Hepatocyte (in vitro differentiated cells): ENCODE results near the gene CACNA1B. TPM values are rescaled to one million over a fixed set of nuclear protein-coding genes. Genes with fewer than 3 reads are reported as not detected.

Source experiments
- DNase-seq: peaks from one replicate; pipeline ENCODE4 v3.0.0-alpha.2; 2016; ENCODE audit warnings: low spot score
- H2AFZ ChIP-seq: fragments of 200-600 bp; sonication (generic); 2 replicates; pipeline ENCODE4 v1.6.0; 2016; ENCODE audit warnings: antibody characterized with exemption, mild to moderate bottlenecking
- H3K27ac ChIP-seq: fragments of 200-600 bp; sonication (generic); 2 replicates; pipeline ENCODE4 v1.5.1; 2016; ENCODE audit warnings: mild to moderate bottlenecking
- H3K27me3 ChIP-seq: fragments of 200-600 bp; sonication (generic); 2 replicates; pipeline ENCODE4 v1.6.1; 2016
- H3K36me3 ChIP-seq: fragments of 200-600 bp; sonication (generic); replicated peaks from 2 replicates; pipeline ENCODE4 v1.5.1; 2016; ENCODE audit warnings: low read depth; ENCODE audit not compliant: insufficient read depth
- H3K4me1 ChIP-seq: fragments of 200-600 bp; sonication (generic); 2 replicates; pipeline ENCODE4 v1.5.1; 2016; ENCODE audit warnings: mild to moderate bottlenecking, moderate library complexity; ENCODE audit not compliant: insufficient read depth
- H3K4me2 ChIP-seq: fragments of 200-600 bp; sonication (generic); 2 replicates; pipeline ENCODE4 v1.6.0; 2016
- H3K4me3 ChIP-seq: fragments of 200-600 bp; sonication (generic); 2 replicates; pipeline ENCODE4 v1.5.1; 2016; ENCODE audit warnings: mild to moderate bottlenecking
- H3K79me2 ChIP-seq: fragments of 200-600 bp; sonication (generic); 2 replicates; pipeline ENCODE4 v1.6.0; 2017; ENCODE audit warnings: mild to moderate bottlenecking
- H3K9me2 ChIP-seq: fragments of 200-600 bp; sonication (generic); replicated peaks from 2 replicates; pipeline ENCODE4 v1.6.0; 2017; ENCODE audit warnings: mild to moderate bottlenecking; ENCODE audit not compliant: insufficient read depth
- H3K9me3 ChIP-seq: fragments of 200-600 bp; sonication (generic); 2 replicates; pipeline ENCODE4 v1.5.1; 2016; ENCODE audit warnings: low read depth, mild to moderate bottlenecking
- H4K20me1 ChIP-seq: fragments of 200-600 bp; sonication (generic); 2 replicates; pipeline ENCODE4 v1.6.0; 2016; ENCODE audit warnings: mild to moderate bottlenecking; ENCODE audit not compliant: insufficient read depth, poor library complexity, severe bottlenecking
- EZH2 ChIP-seq: fragments of 200-600 bp; sonication (generic); IDR thresholded peaks from 2 replicates; pipeline ENCODE4 v1.6.1; 2016; ENCODE audit warnings: antibody characterized with exemption, mild to moderate bottlenecking, borderline replicate concordance
- EZH2phosphoT487 ChIP-seq: fragments of 200-600 bp; sonication (generic); IDR thresholded peaks from one replicate; pipeline ENCODE4 v1.6.1; 2018; ENCODE audit warnings: antibody characterized with exemption, mild to moderate bottlenecking, low read depth, moderate library complexity; ENCODE audit not compliant: unreplicated experiment, severe bottlenecking
- WGBS: methylation state at CpG from one replicate; pipeline ENCODE4 v1.1.6; 2016; ENCODE audit warnings: low lambda C conversion rate; ENCODE audit errors: missing lambda C conversion rate; 5-methylcytosine and 5-hydroxymethylcytosine counted together
- polyA plus RNA-seq: library from polyadenylated mRNA; unstranded; fragments of >200 nt; fragmentation: Nextera tagmentation; extraction: Ambion mirVana; gene quantifications from 2 replicates; pipeline ENCODE4 v1.2.1, GENCODE V29; 2016
- total RNA-seq: library from RNA; depleted of rRNA; stranded (reverse); fragments of >200 nt; gene quantifications from 2 replicates; pipeline ENCODE4 v1.2.3, GENCODE V29; 2014
- TF ChIP-seq, protein P1 (sequence below): fragments of 200-600 bp; sonication (generic); IDR thresholded peaks from 2 replicates; pipeline ENCODE4 v1.5.1; 2016; ENCODE audit warnings: antibody characterized with exemption, mild to moderate bottlenecking; ENCODE audit not compliant: poor library complexity

Gene CACNA1B
- total and polyA plus RNA-seq, 2 experiments from 2014 or later, result 0.30 to 0.39 TPM

DNA sequence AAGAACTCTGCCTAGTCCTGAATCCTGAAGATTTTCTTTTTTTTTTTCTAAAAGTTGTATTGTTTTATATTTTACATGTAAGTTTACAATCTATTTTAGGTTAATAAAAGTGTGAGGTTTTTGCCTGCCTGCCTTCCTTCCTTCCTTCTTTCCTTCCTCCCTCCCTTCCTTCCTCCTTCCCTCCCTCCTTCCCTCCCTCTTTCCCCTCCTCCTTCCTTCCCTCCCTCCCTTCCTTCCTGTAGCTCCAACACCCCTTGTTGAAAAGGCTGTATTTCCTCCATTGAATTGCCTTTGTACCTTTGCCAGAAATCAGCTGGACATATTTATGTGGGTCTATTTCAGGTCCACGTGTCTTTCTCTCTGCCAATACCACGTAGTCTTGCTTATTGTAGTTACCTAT, 46.6 kb downstream of the CACNA1B start:
- no peak overlapping the region for H3K27ac ChIP-seq
- H3K9me2 ChIP-seq, result no peaks in the 10 kb centered on the region
- no peak overlapping the region for H3K4me2 ChIP-seq
- DNase-seq, result no peak
- no peaks in the 10 kb centered on the region for H4K20me1 ChIP-seq
- H3K4me1 ChIP-seq, result no peaks in the 10 kb centered on the region
- no peaks in the 10 kb centered on the region for H3K27me3 ChIP-seq
- no peak overlapping the region for H3K4me3 ChIP-seq
- H3K9me3 ChIP-seq, result no peaks in the 10 kb centered on the region
- H3K79me2 ChIP-seq, result no peaks in the 10 kb centered on the region
- no peak overlapping the region for H2AFZ ChIP-seq
- TF ChIP-seq, protein P1, sequence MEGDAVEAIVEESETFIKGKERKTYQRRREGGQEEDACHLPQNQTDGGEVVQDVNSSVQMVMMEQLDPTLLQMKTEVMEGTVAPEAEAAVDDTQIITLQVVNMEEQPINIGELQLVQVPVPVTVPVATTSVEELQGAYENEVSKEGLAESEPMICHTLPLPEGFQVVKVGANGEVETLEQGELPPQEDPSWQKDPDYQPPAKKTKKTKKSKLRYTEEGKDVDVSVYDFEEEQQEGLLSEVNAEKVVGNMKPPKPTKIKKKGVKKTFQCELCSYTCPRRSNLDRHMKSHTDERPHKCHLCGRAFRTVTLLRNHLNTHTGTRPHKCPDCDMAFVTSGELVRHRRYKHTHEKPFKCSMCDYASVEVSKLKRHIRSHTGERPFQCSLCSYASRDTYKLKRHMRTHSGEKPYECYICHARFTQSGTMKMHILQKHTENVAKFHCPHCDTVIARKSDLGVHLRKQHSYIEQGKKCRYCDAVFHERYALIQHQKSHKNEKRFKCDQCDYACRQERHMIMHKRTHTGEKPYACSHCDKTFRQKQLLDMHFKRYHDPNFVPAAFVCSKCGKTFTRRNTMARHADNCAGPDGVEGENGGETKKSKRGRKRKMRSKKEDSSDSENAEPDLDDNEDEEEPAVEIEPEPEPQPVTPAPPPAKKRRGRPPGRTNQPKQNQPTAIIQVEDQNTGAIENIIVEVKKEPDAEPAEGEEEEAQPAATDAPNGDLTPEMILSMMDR, result no peak
- TF ChIP-seq EZH2 (no peak), EZH2phosphoT487 (no peak)
- no peaks in the 10 kb centered on the region for H3K36me3 ChIP-seq
- WGBS, result 75% methylated on average over 2 of the region's 2 CpGs

DNA sequence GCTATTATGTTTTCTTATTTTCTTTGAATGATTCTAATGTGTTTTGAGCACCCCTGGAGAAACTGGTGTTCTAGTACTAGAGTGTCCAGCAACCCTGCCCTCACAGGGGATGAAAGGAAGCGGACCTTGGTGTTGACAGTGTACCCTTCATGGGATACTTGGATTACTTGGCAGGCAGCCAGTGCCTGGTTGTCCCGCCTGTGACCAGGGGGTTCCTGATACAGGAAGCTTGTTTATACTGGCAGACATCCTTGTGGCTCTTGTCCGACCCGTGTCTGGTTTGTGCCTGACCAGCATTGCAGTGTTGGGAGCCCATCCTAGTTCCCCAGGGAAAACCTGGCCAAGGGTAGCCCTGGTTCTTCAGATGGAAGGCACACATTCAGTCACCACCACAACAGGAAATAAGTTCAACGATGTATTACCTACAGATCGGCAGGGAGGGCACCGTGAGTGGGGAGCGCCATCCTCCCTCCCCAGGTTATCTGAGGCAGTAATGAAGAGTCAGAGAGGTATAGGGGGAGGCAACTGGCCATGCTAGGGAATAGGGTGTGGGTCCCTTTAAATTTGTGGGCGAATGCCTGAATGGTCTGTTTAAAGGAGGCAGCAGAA, 47.3 kb downstream of the CACNA1B start:
- no peak overlapping the region for H3K4me2 ChIP-seq
- no peaks in the 10 kb centered on the region for H3K79me2 ChIP-seq
- no peak overlapping the region for H3K27ac ChIP-seq
- no peaks in the 10 kb centered on the region for H3K9me3 ChIP-seq
- H3K4me1 ChIP-seq, result no peaks in the 10 kb centered on the region
- no peaks in the 10 kb centered on the region for H3K9me2 ChIP-seq
- H3K27me3 ChIP-seq, result no peaks in the 10 kb centered on the region
- TF ChIP-seq EZH2 (no peak), EZH2phosphoT487 (no peak)
- TF ChIP-seq, protein P1, result no peak
- DNase-seq, result no peak
- no peak overlapping the region for H3K4me3 ChIP-seq
- H3K36me3 ChIP-seq, result no peaks in the 10 kb centered on the region
- H2AFZ ChIP-seq, result no peak overlapping the region
- H4K20me1 ChIP-seq, result no peaks in the 10 kb centered on the region
- 89% methylated on average over 9 of the region's 9 CpGs for WGBS

DNA sequence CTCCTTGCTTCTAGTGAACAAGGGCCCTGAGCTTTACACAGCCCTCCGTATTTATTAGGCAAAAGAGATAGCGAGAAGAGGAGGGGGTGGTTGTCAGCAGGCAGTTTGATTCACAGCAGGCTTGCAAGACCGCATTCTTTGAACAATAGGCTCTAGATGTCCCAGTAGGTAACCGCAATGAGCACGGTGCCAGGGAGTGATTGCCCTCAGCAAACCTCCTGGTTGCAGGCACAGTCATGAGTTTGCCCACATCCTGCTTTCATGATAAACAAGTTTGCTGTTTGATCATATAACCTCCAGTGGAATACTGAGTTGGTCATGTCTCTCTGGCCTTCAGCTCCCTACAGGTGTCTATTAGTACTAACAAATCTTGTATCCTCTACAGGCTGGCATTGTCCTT, 66.1 kb downstream of the CACNA1B start:
- H3K4me2 ChIP-seq, result no peak overlapping the region
- H3K9me2 ChIP-seq, result no peaks in the 10 kb centered on the region
- no peaks in the 10 kb centered on the region for H3K79me2 ChIP-seq
- H3K4me3 ChIP-seq, result no peak overlapping the region
- no peak for TF ChIP-seq EZH2
- TF ChIP-seq EZH2phosphoT487, result no peak
- TF ChIP-seq, protein P1, result no peak
- H4K20me1 ChIP-seq, result no peaks in the 10 kb centered on the region
- no peaks in the 10 kb centered on the region for H3K27me3 ChIP-seq
- no peaks in the 10 kb centered on the region for H3K4me1 ChIP-seq
- no peak overlapping the region for H3K27ac ChIP-seq
- H3K9me3 ChIP-seq, result peaks cover 6% of the 10 kb centered on the region
- no peaks in the 10 kb centered on the region for H3K36me3 ChIP-seq
- no peak overlapping the region for H2AFZ ChIP-seq
- no peak for DNase-seq
- 84% methylated on average over 5 of the region's 5 CpGs for WGBS

DNA sequence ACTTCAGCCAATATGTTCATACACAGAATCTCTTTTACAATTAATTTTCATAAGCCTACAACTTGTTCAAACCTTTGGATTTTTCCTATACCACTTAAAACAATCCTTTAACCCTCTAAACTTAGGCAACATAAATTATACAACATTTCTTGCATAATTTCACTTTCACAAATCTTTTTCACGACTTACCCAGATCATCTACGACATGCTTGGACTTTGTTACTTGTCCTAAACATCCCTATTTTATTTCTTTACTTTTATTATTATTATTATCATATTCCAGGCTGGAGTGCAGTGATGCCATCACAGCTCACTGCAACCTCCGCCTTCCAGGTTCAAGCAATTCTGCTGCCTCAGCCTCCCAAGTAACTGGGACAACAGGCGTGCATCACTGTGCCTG, 68.0 kb downstream of the CACNA1B start:
- H3K36me3 ChIP-seq, result no peaks in the 10 kb centered on the region
- no peak for DNase-seq
- 87% methylated on average over 4 of the region's 4 CpGs for WGBS
- H3K4me3 ChIP-seq, result no peak overlapping the region
- H3K27me3 ChIP-seq, result no peaks in the 10 kb centered on the region
- H3K9me2 ChIP-seq, result no peaks in the 10 kb centered on the region
- no peaks in the 10 kb centered on the region for H3K79me2 ChIP-seq
- no peaks in the 10 kb centered on the region for H4K20me1 ChIP-seq
- no peak overlapping the region for H2AFZ ChIP-seq
- H3K9me3 ChIP-seq, result peaks cover 6% of the 10 kb centered on the region
- TF ChIP-seq EZH2, result no peak
- no peak for TF ChIP-seq EZH2phosphoT487
- TF ChIP-seq, protein P1, result no peak
- no peaks in the 10 kb centered on the region for H3K4me1 ChIP-seq
- no peak overlapping the region for H3K27ac ChIP-seq
- no peak overlapping the region for H3K4me2 ChIP-seq
